ENCODE measurements around the gene MESD.

Gene MESD

DNA sequence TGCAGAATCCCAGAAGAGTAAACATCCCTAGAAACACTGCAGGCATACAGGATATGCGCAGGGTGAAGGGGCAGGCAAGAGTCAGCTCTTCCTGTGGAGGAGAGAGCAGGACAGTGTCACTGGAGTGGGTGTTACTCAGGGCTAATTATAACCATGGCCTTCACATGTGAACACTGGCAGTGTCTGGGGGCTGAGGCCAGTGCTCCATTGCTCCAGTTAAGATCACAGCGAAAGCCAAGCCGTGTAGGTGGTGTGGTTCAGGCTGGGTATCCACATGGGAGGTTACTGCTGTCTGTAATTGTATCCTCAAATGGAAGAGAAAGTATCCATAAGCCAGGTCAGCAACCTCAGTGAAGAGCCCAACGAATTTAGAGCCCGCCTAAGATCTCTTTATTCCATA, 84.6 kb downstream of the MESD start:
- DNase-seq (ENCODE audit: low spot score): no peak

DNA sequence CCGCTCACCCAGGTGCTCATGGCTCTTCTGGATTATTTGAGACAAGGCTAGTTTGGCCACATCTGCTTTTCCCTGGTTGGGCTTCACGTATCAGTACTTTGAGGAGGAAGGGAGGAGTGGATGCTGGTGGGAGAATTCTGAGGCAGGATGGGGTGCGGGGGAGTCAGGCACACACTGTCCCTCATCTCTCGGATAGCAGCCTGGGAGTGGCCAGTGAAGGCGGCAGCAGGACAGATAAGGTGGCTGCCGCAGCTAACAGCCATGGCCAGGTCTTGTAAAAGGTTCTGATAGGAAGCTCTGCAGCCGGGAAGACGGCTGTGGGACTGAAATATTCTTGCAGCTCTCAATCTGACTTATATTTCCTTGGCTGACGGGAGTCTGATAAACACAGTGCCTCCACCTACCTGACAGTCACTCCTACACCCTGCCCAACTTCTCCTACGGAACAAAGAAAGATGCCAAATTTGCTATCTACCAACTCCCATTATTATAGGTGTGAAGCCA, 87.3 kb downstream of the MESD start:
- no peak for DNase-seq (ENCODE audit: low spot score)

GRCh38 chr15:80898040-80898439, 91.6 kb downstream of the MESD start:
- no peak for DNase-seq (ENCODE audit: low spot score)
